B cell (primary cell): ENCODE results near the gene RGS11.

Experiments used
- CTCF ChIP-seq: fragments of 200-600 bp; IDR thresholded peaks from one replicate; pipeline ENCODE4 v1.8.0; 2022; ENCODE audit warnings: antibody characterized with exemption, mild to moderate bottlenecking
- EZH2 ChIP-seq: IDR thresholded peaks from 2 replicates; pipeline ENCODE4 v1.6.1; 2012; ENCODE audit warnings: borderline replicate concordance, low read depth, mild to moderate bottlenecking, moderate library complexity, low read length; ENCODE audit not compliant: insufficient read depth, poor library complexity, severe bottlenecking

GRCh38 chr16:318628-319027 lies 42.9 kb upstream of the RGS11 start:
- no peak for TF ChIP-seq CTCF
- no peak for TF ChIP-seq EZH2
